Neuronal stem cell (in vitro differentiated cells): ENCODE results near the gene ZMIZ2.
A peak's percentile ranks its signal among the peaks of the same experiment; 100 is the strongest.

ENCODE experiments used
- DNase-seq: peaks from one replicate; pipeline ENCODE4 v3.0.0-alpha.2; 2013; ENCODE audit warnings: low spot score
- H2AFZ ChIP-seq: one replicate; pipeline ENCODE4 v1.6.1; 2013; ENCODE audit warnings: mild to moderate bottlenecking, low read length, inconsistent platforms
- H2AK5ac ChIP-seq: 2 replicates; pipeline ENCODE4 v1.6.1; 2013; ENCODE audit warnings: low read depth, mild to moderate bottlenecking, inconsistent platforms, low read length, moderate library complexity, mixed read lengths
- H2BK120ac ChIP-seq: 2 replicates; pipeline ENCODE4 v1.6.1; 2013; ENCODE audit warnings: low read depth, mild to moderate bottlenecking, inconsistent platforms, low read length, moderate library complexity, mixed read lengths
- H2BK12ac ChIP-seq: one replicate; pipeline ENCODE4 v1.6.1; 2013; ENCODE audit warnings: low read length, inconsistent platforms
- H2BK15ac ChIP-seq: 2 replicates; pipeline ENCODE4 v1.6.1; 2013; ENCODE audit warnings: mild to moderate bottlenecking, low read length, inconsistent platforms, mixed read lengths
- H2BK5ac ChIP-seq: one replicate; pipeline ENCODE4 v1.6.1; 2013; ENCODE audit warnings: inconsistent platforms, mild to moderate bottlenecking, low read length, moderate library complexity
- H3K14ac ChIP-seq: one replicate; pipeline ENCODE4 v1.6.1; 2013; ENCODE audit warnings: low read length, inconsistent platforms
- H3K18ac ChIP-seq: 2 replicates; pipeline ENCODE4 v1.6.1; 2013; ENCODE audit warnings: low read length, inconsistent platforms
- H3K23ac ChIP-seq: 2 replicates; pipeline ENCODE4 v1.6.1; 2013; ENCODE audit warnings: low read depth, mild to moderate bottlenecking, mixed read lengths, low read length, inconsistent platforms; ENCODE audit not compliant: poor library complexity
- H3K27ac ChIP-seq: replicated peaks from 3 replicates; pipeline ENCODE4 v1.5.1; 2013; ENCODE audit warnings: low read length, inconsistent platforms
- H3K27me3 ChIP-seq, 3 experiments: 2 replicates each; pipeline ENCODE4 v1.6.1; 2013; ENCODE audit warnings: low read length in 3 of 3, mild to moderate bottlenecking in 2 of 3, inconsistent platforms in 1 of 3, low read depth in 1 of 3, mixed read lengths in 1 of 3, moderate library complexity in 1 of 3; ENCODE audit not compliant: control insufficient read depth in 3 of 3, insufficient read depth in 3 of 3
- H3K36me3 ChIP-seq, 2 donors: replicated peaks in 1 of 2; 2 replicates each; pipeline ENCODE4 v1.6.1; 2013; ENCODE audit warnings: low read length in 2 of 2; ENCODE audit not compliant: control insufficient read depth in 2 of 2, insufficient read depth in 2 of 2
- H3K4ac ChIP-seq: 2 replicates; pipeline ENCODE4 v1.6.1; 2013; ENCODE audit warnings: inconsistent platforms, mild to moderate bottlenecking, low read length, moderate library complexity
- H3K4me1 ChIP-seq, 2 donors: 1 replicate in 1 of 2; 2 replicates in 1 of 2; pipeline ENCODE4 v1.6.1; 2013; ENCODE audit warnings: low read length in 2 of 2, low read depth in 1 of 2; ENCODE audit not compliant: control insufficient read depth in 2 of 2, insufficient read depth in 1 of 2
- H3K4me2 ChIP-seq: one replicate; pipeline ENCODE4 v1.6.1; 2013; ENCODE audit warnings: mild to moderate bottlenecking, low read length, inconsistent platforms; ENCODE audit not compliant: insufficient read depth, poor library complexity, severe bottlenecking
- H3K4me3 ChIP-seq, 2 donors: 2 replicates each; pipeline ENCODE4 v1.5.1; 2013; ENCODE audit warnings: low read length in 2 of 2, mild to moderate bottlenecking in 2 of 2, inconsistent platforms in 1 of 2, moderate library complexity in 1 of 2
- H3K79me1 ChIP-seq: one replicate; pipeline ENCODE4 v1.6.1; 2013; ENCODE audit warnings: low read depth, mild to moderate bottlenecking, inconsistent platforms, low read length, moderate library complexity
- H3K9ac ChIP-seq: one replicate; pipeline ENCODE4 v1.6.1; 2013; ENCODE audit warnings: mild to moderate bottlenecking, low read depth, low read length, inconsistent platforms; ENCODE audit not compliant: poor library complexity
- H3K9me3 ChIP-seq, 2 donors: replicated peaks in 1 of 2; 2 replicates each; pipeline versions ENCODE3 to v1.6.1; 2013; ENCODE audit warnings: low read length in 2 of 2, mild to moderate bottlenecking in 2 of 2, inconsistent platforms in 1 of 2, low read depth in 1 of 2, mixed read lengths in 1 of 2, moderate library complexity in 1 of 2; ENCODE audit not compliant: control insufficient read depth in 2 of 2, insufficient read depth in 1 of 2
- H4K8ac ChIP-seq: one replicate; pipeline ENCODE4 v1.6.1; 2013; ENCODE audit warnings: low read depth, mild to moderate bottlenecking, inconsistent platforms, low read length, moderate library complexity
- H4K91ac ChIP-seq: one replicate; pipeline ENCODE4 v1.6.1; 2013; ENCODE audit warnings: low read length, low read depth, mild to moderate bottlenecking, inconsistent platforms; ENCODE audit not compliant: poor library complexity
- WGBS, 2 donors: extraction: QIAGEN DNeasy Blood & Tissue Kit; methylation state at CpG; one replicate each; pipeline ENCODE4 v1.1.7; 2013; ENCODE audit warnings: missing lambda C conversion rate in 2 of 2, mixed read lengths in 1 of 2; ENCODE audit not compliant: insufficient read length in 2 of 2, insufficient replicate concordance in 1 of 2; ENCODE audit errors: extremely low coverage in 2 of 2; 5-methylcytosine and 5-hydroxymethylcytosine counted together

Gene ZMIZ2

GRCh38 chr7:44709011-44709915 lies 39.4 kb upstream of the ZMIZ2 start:
- peaks cover 0 to 2% of the 10 kb centered on the region in 2 donors for H3K9me3 ChIP-seq
- no peak overlapping the region for H2AFZ ChIP-seq
- H2BK5ac ChIP-seq: no peak overlapping the region
- no peak overlapping the region for H2AK5ac ChIP-seq
- peaks cover 19 to 32% of the 10 kb centered on the region in 2 donors for H3K36me3 ChIP-seq
- H2BK120ac ChIP-seq: no peak overlapping the region
- WGBS, 2 donors: no CpG with 5 or more reads among the region's 19 CpGs
- no peaks in the 10 kb centered on the region for H3K4me1 ChIP-seq
- H3K4me2 ChIP-seq: no peak overlapping the region
- no peak overlapping the region for H4K8ac ChIP-seq
- H3K23ac ChIP-seq: no peak overlapping the region
- H3K14ac ChIP-seq: no peak overlapping the region
- H3K79me1 ChIP-seq: peaks cover 2% of the 10 kb centered on the region
- H3K27me3 ChIP-seq: no peaks in the 10 kb centered on the region
- H3K4ac ChIP-seq: no peak overlapping the region
- no peak overlapping the region for H3K4me3 ChIP-seq
- H2BK15ac ChIP-seq: no peak overlapping the region
- no peak for DNase-seq
- H2BK12ac ChIP-seq: no peak overlapping the region
- H4K91ac ChIP-seq: no peak overlapping the region
- H3K9ac ChIP-seq: peak overlapping the region; percentile 57
- H3K18ac ChIP-seq: no peak overlapping the region
- no peak overlapping the region for H3K27ac ChIP-seq

GRCh38 chr7:44709945-44710596 lies 38.6 kb upstream of the ZMIZ2 start:
- peaks cover 19 to 31% of the 10 kb centered on the region in 2 donors for H3K36me3 ChIP-seq
- no peak for DNase-seq
- no peak overlapping the region for H2BK12ac ChIP-seq

GRCh38 chr7:44711528-44711927 lies 37.1 kb upstream of the ZMIZ2 start:
- Histone ChIP-seq H3K79me1 (peaks cover 2% of the 10 kb centered on the region), H2AK5ac (no peak overlapping the region), H3K4me3 (no peak overlapping the region), H4K91ac (no peak overlapping the region), H2BK12ac (no peak overlapping the region), H3K4me2 (no peak overlapping the region), H3K14ac (no peak overlapping the region), H2BK120ac (no peak overlapping the region), H3K9me3 (peaks cover 0 to 2% of the 10 kb centered on the region in 2 donors), H3K18ac (no peak overlapping the region), H3K9ac (no peak overlapping the region), H3K27ac (no peak overlapping the region), H3K27me3 (no peaks in the 10 kb centered on the region), H3K23ac (no peak overlapping the region), H4K8ac (no peak overlapping the region), H3K4me1 (no peaks in the 10 kb centered on the region), H2AFZ (no peak overlapping the region), H2BK5ac (no peak overlapping the region), H3K36me3 (peaks cover 19 to 26% of the 10 kb centered on the region in 2 donors), H3K4ac (no peak overlapping the region), H2BK15ac (no peak overlapping the region)
- no CpG with 5 or more reads among the region's 5 CpGs for WGBS, 2 donors
- DNase-seq: no peak

More at GRCh38 chr7:44709945-44710596, 38.6 kb upstream of the ZMIZ2 start:
- Histone ChIP-seq H2AFZ (no peak overlapping the region), H2BK15ac (no peak overlapping the region), H3K27ac (no peak overlapping the region), H3K4ac (no peak overlapping the region), H2AK5ac (no peak overlapping the region), H3K9ac (no peak overlapping the region), H2BK120ac (no peak overlapping the region), H4K8ac (no peak overlapping the region), H3K27me3 (no peaks in the 10 kb centered on the region), H4K91ac (no peak overlapping the region), H3K9me3 (peaks cover 0 to 2% of the 10 kb centered on the region in 2 donors), H3K4me1 (no peaks in the 10 kb centered on the region), H3K4me3 (no peak overlapping the region), H3K79me1 (peaks cover 2% of the 10 kb centered on the region), H3K23ac (no peak overlapping the region), H3K4me2 (no peak overlapping the region), H3K18ac (no peak overlapping the region), H2BK5ac (no peak overlapping the region), H3K14ac (no peak overlapping the region)
- no CpG with 5 or more reads among the region's 10 CpGs for WGBS, 2 donors

- Histone ChIP-seq H2BK120ac (no peak overlapping the region), H3K23ac (no peak overlapping the region), H3K4me3 (no peak overlapping the region), H2BK5ac (no peak overlapping the region), H3K14ac (no peak overlapping the region), H2AK5ac (no peak overlapping the region), H3K27me3 (no peaks in the 10 kb centered on the region), H3K4ac (no peak overlapping the region), H3K36me3 (peaks cover 16 to 23% of the 10 kb centered on the region in 2 donors), H4K91ac (no peak overlapping the region), H3K79me1 (peaks cover 2% of the 10 kb centered on the region), H2AFZ (no peak overlapping the region), H3K27ac (no peak overlapping the region), H3K9ac (no peak overlapping the region), H2BK12ac (no peak overlapping the region), H3K18ac (no peak overlapping the region), H3K4me1 (no peaks in the 10 kb centered on the region), H3K4me2 (no peak overlapping the region), H4K8ac (no peak overlapping the region), H3K9me3 (peaks cover 0 to 2% of the 10 kb centered on the region in 2 donors), H2BK15ac (no peak overlapping the region)
- no peak for DNase-seq
- no CpG with 5 or more reads among the region's 5 CpGs for WGBS, 2 donors
These were observed 36.6 kb upstream of the ZMIZ2 start for GRCh38 chr7:44712012-44712411.
